Measurements from ENCODE around the gene RASSF4.

The RASSF4 gene

GRCh38 chr10:44974082-44974627 is 14.6 kb downstream of the RASSF4 start:
- no peak for TF ChIP-seq CTCF (IDR thresholded peaks at IDR 0.05; ENCODE audit: low read depth, low read length)
- DNase-seq (ENCODE audit: extremely low read depth, low read depth) = no peak

- TF ChIP-seq CTCF (IDR thresholded peaks at IDR 0.05; ENCODE audit: low read depth, low read length) = peak; percentile 61
Measured at GRCh38 chr10:44974628-44975430, 15.2 kb downstream of the RASSF4 start.

GRCh38 chr10:44975431-44976331 is 16.1 kb downstream of the RASSF4 start:
- no peak for DNase-seq (ENCODE audit: extremely low read depth, low read depth)
- TF ChIP-seq CTCF (IDR thresholded peaks at IDR 0.05; ENCODE audit: low read depth, low read length) = no peak

More at GRCh38 chr10:44974628-44975430, 15.2 kb downstream of the RASSF4 start:
- DNase-seq (ENCODE audit: extremely low read depth, low read depth) = no peak

- TF ChIP-seq CTCF (IDR thresholded peaks at IDR 0.05; ENCODE audit: low read depth, low read length) = no peak
- DNase-seq (ENCODE audit: extremely low read depth, low read depth) = no peak
Measured at GRCh38 chr10:44976352-44977198, 17.0 kb downstream of the RASSF4 start.

GRCh38 chr10:44977287-44978212 is 17.9 kb downstream of the RASSF4 start:
- DNase-seq (ENCODE audit: extremely low read depth, low read depth) = no peak
- TF ChIP-seq CTCF (IDR thresholded peaks at IDR 0.05; ENCODE audit: low read depth, low read length) = no peak

- DNase-seq (ENCODE audit: extremely low read depth, low read depth) = no peak
- TF ChIP-seq CTCF (IDR thresholded peaks at IDR 0.05; ENCODE audit: low read depth, low read length) = no peak
Measured at GRCh38 chr10:44978213-44978569, 18.6 kb downstream of the RASSF4 start.
